HG02884 (cell line): ENCODE measurements around the gene CRY2.
A peak's percentile ranks its signal among the peaks of the same experiment; 100 is the strongest.
"Not testable (repeated sequence)": the region's sequence is repeated elsewhere in the genome, so short reads cannot be mapped to it uniquely, and the experiment has no call there.

Experiments used
- ATAC-seq: cut with Tn5 transposase; IDR thresholded peaks from one replicate; pipeline ENCODE4 v1.9.1; 2021; ENCODE audit warnings: mild to moderate bottlenecking, moderate library complexity; ENCODE audit not compliant: unreplicated experiment

Gene CRY2

DNA sequence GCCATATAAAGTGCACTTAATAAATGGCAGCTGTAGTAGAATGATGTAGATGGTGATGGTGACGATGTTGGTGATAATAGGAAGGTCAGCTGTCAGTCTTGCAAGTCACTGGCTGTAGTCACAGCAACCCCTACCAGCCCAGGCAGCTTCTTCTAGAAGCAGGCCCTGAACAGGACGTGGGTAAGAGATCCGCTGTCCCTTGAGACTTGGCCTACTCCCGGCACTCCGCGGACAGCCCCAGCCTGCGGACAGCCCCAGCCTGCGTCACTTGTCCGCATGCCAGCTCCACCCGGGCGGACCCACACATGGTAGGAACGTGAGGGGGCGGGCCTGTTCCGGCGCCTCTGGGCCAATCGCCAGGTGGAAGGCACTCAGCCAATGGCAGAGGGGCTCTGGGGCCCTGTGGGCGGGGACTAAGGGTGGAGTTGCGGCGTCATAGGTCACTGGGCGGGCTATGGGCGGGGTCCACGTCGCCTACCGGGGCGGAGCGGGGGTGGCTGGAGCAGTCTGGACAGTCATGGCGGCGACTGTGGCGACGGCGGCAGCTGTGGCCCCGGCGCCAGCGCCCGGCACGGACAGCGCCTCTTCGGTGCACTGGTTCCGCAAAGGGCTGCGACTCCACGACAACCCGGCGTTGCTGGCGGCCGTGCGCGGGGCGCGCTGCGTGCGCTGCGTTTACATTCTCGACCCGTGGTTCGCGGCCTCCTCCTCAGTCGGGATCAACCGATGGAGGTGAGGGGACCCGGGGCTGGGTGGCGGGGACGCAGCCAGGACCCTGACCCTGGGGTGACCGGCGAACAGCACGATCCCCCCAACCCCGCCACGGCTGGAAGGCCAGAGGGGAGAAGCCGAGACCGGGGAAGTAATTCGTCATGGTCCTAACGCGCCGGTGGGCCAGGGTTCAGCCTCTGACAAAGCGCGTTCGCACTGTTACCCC lies at the start of gene CRY2:
Gene CRY2 (plus strand): TSS at position 502 of the 937 bp plus-strand sequence. CDS start 16 bp downstream, at position 518.
- peak; percentile 87 for ATAC-seq

DNA sequence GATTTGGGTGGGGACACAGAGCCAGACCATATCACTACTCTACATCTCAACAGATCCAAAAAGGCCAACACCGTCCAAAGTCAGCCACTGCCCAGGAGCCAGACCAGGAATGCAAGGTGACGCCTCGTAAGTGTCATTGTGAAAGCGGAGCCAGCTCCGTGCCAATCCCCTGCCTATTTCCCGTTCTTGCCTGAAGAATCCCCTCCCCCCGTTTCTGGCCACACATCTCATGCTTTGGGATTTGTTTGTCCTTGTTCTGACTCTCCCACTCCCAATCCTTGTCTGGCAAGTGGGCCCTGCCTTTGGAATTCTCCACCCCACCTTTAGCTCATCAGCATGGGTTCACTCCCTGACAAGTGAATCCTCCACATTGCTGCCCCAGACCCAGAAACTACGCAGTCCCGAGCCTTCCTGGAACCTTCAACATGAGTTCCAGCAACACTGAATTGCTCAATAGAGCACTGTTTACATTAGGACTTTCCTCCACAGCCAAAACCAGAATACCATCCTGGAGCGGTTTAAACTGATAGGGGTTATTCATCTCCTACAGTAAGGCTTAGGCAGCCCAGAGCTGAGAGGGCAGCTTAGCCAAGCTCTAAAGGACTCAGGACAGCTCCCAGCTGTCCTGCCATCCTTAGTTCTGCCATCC lies 48.4 kb upstream of the CRY2 start:
- no peak for ATAC-seq

DNA sequence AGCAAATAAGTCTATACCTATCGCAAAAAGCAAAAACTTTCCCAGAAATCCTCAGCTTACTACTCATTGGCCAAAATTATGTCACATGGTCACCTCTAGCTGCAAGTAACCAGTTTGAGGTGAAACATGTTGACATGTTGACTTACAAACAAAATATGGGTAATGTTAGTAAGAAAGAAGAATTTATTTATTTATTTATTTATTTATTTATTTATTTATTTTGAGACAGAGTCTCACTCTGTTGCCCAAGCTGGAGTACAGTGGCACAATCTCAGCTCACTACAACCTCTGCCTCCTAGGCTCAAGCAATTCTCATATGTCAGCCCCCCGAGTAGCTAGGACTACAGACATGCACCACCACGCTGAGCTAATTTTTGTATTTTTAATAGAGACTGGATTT lies 47.7 kb upstream of the CRY2 start:
- ATAC-seq: no peak

DNA sequence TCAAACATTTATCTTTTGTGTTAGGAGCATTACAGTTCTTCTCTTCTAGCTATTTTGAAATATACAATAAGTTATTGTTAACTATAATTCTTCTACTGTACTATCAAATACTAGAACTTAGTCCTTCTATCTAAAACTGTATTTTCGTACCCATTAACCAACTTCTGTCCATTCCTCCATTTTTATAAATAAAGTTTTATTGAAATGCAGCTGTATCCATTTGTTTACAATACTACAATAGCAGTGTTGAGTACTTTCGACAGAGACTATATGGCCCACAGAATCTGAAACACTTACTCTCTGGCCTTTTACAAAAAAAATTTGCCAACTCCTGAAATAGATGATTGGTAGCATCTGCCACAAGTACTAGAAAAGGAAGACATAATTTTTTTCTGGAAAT lies 47.0 kb upstream of the CRY2 start:
- no peak for ATAC-seq

DNA sequence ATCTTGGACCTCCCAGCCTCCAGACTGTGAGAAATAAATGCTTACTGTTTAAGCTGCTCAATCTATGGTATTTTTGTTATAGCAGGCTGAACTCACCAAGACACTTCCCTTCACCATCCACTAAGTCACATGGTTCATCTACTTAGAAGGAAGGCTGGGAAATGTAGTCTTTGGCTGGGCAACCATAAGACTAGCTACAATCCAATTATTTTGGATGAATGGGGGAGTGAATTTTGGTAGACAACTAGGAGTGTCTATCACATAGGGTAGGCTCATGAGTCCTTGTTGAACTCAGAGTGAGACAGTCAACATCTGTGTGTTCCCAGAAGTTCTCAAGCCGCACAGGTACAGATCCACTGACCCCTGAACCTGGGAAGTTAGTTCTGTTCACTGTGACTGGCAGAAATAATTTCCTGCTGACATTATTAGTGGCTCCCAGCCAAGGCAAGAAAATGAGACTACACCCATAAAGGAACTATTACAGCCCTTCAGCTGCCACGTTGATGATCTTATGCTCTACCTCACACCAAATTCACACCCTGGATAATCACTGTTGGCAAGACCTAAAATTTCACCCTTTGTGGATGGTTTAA lies 45.5 kb upstream of the CRY2 start:
- ATAC-seq: no peak

DNA sequence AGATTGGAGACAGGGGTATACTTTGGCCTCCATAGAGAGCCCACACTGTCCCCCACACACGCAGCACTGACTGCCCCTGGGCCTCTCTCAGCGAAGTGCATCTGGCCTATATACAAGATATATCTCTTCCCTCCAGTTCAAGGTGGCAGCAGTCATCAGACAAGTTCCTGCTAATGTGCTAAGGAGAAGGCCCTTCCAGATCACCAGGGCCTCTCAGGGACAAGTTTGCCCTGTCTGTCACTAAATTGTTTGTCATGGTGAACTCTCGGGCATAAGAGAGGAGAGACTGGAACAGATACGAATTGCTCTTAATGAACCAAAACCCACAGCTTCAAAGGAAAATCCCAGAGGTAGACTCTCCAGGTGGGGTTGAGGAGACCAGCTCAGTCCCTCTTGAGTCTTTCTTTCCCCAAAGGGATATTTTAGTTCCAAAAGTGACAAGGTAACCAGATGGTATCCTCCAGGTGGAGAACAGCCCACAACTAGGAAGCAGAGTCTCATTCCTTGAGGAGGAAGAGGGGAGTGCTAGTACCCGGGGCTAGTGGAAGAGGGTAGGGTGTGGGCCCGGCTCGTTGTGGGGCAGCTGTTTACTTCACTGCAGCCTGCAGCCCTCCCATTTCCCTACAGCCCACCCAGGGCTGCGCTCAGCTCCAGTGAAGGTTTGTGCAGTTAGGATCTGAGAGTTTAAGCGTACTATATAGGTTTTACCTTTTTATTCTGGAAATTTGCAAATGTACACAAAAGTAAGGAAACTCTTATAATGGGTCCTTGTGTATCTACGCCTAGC lies 44.6 kb upstream of the CRY2 start:
- ATAC-seq: no peak

DNA sequence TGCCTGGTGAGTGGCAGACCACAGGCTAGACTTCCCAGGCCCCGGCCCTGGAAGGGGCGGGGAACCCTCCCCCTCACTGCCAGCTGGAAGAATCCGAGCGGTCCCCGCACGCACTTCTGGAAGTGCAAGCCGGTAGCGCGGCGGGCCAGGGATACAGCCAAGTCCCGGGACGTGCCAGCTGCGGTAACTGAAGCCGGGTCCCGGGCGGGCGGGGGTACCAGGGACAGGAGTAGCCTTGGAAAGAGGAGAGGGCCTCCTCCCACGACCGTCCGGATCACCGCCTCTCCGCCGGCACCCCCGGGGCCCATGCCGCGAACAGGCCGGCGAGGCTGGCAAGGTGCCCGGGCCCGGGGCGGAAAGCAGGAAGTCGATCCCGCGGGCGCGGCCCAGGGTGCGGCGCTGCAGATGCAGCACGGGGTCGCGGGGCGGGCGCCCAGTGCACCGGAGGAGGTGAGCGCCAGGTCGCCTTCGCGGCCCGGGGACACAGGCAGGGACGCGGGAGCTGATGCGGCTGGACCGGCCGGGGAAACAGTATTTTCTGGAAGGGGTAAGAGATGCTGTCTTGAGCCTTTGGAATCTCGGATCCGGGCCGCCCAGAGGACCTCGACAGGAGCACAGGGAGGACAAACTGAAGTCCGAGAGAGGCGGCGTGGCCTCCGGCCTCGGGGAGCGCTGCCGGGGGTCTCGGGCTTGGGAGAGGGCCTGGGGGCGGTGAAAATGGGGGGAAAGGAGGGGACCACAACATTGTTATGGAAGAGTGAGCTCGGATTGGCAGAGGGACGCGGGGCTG lies 43.1 kb upstream of the CRY2 start:
- ATAC-seq: no peak

DNA sequence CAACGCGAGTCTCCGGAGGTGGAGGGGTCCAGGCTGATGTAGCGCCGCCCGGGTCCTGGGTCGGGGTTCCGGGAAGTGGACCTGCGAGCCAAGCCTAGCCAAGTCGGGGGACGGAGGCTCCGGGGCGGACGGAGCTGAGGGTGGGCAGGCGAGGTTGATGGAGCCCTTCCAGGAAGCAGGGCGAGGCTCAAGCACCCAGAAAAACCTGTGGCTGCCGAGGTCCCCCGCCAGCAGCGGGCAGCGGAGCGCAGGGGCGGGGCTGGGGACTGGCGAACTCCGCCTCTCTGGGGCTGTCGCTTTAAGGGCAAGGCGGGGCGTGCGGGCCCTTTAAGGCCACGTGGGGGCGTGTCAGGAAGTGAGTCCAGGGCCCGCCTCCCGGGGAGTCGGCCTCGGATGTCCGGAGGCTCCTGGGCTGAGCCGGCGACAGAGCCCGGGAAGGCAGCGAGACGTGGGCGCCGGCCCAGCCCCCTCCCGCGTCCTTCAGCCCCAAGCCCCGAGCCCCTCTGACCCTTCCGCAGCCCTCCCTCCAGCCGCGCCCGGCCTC lies 42.4 kb upstream of the CRY2 start, which contains the start of gene SLC35C1:
Gene SLC35C1 (plus strand): TSS at position 389 of the 544 bp plus-strand sequence. CDS start 653 bp downstream, outside the sequence.
- peak; percentile 95 for ATAC-seq

DNA sequence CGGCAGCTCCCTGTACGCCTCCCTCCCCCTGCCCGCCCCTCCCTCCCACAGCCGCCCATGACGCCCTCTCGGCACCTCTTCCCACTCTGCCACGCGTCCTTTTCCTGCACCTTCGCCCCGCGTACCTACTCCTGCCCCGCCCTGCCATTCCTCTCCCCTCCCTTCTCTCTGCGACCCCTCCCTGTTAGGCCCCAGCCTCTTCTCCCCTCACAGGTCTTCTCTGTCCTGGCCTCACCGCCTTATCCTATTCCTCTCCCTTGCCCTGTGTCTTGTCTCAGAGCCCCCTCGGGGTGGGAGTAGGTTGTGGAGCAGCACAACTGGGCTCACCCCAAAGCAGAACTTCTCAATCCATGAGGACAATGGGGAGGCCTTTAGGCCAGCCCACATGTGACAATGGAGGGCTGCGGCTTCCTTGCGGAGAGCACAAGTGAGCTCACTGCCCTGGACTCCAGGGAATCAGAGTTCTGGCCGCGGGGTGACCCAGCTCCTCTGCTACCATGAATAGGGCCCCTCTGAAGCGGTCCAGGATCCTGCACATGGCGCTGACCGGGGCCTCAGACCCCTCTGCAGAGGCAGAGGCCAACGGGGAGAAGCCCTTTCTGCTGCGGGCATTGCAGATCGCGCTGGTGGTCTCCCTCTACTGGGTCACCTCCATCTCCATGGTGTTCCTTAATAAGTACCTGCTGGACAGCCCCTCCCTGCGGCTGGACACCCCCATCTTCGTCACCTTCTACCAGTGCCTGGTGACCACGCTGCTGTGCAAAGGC lies 41.8 kb upstream of the CRY2 start:
- peak; percentile 26 for ATAC-seq

DNA sequence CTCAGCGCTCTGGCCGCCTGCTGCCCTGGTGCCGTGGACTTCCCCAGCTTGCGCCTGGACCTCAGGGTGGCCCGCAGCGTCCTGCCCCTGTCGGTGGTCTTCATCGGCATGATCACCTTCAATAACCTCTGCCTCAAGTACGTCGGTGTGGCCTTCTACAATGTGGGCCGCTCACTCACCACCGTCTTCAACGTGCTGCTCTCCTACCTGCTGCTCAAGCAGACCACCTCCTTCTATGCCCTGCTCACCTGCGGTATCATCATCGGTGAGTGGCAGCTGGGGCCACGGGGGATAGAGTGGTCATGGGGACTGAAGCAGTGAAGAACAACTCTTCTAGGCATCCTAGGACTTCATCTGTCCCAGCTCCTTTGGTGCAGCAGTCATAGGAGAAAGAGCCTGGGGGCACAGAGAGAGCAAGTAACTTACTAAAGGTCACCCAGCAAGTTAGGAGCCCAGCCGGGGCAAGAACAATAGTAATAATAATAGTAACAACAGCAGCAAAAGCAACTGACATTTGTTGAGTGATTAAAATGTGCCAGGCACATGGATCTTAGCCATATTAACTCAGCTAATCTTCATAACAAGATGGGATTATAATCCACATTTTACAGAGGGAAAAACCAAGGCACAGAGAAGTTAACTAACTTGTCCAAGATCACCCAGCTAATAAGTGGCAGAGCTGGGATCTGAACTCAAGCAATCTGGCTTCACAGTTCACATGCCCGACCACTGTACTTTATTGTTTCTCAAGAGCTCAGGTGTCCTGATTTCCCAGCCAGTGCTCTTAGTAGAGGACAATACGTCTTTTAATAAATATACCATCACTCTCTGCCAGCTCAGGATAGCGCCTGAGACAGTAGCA lies 41.0 kb upstream of the CRY2 start:
- ATAC-seq: no peak

DNA sequence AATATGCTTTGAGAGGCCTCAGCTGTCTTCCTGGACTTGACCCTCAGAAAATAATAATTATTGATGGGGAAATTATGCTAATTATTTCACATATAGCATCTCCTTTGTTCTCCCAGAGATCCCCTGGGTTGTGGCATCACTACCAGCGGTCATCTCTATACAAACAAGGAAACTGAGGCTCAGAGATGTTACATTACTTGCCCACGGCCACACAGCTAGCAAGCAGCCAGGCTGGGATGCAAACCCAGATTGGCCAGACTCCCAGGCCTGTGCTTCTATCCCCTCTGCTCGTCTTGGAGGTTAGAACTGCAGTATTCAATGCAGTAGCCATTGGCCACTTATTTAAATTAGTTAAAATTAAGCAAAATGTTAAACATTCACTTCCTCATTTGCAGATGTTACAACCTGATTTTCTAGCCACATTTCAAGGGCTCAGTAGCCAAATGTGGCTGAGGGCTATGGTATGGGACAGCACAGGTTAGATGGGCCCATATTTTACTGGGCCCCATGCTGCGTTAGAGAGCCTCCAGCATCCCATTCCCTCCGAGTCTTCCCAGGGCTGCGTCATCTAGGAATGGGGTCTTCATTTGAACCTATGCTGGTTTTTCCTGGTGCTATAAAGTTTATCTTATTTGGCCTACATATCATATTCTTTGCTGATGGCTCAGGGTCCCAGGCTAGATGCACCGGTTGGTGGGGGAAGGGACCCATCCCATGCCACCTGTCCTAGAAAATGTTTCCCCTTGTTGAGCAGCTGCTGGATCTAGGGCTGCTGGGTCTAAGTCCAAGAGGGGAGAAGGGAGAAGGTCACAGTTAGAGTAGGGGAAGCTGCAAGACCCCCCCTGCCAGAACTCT lies 40.1 kb upstream of the CRY2 start:
- no peak for ATAC-seq

DNA sequence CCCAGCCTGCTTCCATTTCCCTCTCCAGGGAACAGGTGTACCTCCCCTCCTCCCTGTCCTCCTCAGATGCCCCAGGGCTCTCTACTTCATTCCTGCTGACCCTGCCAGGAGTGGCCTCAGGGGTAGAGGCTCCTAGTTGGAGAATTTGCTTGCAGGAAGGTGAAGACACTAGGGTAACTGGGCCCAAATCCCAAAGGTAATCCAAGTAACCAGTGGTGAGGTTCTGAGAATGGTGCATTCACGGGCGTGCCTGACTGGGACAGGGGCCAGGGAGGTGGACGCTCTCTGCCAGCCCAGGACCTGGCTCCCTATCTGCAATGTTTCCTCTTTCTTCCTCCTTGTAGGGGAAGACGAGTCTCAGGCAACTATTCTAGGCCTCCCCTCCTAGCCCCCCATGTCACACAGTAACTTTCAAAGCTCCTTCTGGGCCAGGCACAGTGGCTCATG lies 39.5 kb upstream of the CRY2 start:
- no peak for ATAC-seq

DNA sequence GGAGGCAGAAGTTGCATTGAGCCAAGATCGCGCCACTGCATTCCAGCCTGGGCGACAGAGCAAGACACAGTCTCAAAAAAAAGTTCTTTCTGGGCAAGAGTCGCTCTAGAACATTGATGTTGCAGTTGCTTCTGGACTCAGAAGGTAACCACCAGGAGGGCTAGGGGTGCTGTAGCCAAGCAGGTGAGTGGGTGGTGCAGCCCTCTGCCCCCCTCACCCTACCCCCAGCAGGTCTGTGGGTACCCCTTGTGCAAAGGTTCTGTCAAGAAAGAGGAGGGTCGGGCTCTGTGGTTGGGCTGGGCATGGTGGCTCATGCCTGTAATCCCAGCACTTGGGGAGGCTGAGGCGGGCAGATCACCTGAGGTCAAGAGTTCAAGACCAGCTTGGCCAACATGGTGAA lies 38.8 kb upstream of the CRY2 start:
- not testable (repeated sequence) for ATAC-seq

DNA sequence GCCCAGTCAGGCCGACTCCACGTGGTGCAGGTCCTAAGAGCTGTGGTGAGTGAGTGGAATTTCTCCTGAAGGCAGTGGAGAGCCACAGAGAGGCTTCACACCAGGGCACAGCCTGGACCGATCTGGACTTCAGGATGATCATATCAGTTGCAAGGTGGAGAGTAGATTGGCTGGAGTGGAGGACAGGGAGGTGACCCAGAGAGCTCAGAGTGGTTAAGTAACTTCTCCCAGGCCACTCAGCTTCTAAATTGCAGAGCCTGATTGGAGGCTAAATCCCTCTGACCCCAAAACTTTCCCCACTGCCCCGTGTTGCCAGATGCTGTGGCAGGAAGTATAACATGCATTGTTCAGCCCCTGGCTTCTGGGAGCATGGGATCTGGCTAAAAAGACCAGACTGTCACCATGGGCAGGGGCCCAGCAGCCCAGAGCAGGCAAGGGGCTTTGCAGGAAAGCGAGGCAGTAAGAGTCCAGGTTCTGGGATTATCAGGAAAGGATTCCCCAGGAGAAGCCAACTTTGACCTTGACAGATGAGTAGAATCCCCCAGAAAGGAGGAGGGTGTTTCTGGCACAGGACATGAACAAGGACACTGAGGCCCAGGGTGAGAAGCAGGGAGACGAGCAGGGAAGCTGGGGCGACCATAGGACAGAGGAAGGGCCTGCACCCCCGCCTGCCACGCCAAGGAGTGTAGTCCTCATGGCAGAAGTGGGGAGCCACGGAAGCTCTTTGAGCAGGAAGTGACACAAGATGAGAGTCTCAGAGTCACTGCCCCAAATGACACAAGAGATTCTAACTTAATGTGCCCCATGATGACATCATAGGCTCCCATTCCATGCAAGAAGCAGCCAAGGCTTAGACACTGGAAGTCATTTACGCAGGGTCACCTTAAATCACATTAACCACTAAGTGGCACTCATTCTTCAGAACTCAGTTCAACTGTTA lies 37.5 kb upstream of the CRY2 start:
- no peak for ATAC-seq

DNA sequence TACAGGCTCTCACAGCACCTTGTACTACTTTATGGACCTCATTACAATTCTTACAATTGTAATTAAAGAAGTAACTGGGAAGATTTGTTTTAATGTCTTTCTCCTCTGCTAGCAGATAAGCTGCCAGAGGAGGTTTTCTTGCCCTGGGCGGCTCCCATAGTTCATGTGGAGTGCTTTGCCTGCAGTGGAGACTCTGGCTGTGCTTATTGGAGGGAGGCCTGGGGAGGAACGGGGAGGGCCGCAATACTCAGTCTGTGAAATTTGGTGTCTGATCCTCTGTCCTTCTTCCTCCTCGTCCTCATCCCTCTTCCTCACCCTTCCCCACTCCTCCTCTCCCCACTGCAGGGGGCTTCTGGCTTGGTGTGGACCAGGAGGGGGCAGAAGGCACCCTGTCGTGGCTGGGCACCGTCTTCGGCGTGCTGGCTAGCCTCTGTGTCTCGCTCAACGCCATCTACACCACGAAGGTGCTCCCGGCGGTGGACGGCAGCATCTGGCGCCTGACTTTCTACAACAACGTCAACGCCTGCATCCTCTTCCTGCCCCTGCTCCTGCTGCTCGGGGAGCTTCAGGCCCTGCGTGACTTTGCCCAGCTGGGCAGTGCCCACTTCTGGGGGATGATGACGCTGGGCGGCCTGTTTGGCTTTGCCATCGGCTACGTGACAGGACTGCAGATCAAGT lies 36.7 kb upstream of the CRY2 start:
- ATAC-seq: no peak

DNA sequence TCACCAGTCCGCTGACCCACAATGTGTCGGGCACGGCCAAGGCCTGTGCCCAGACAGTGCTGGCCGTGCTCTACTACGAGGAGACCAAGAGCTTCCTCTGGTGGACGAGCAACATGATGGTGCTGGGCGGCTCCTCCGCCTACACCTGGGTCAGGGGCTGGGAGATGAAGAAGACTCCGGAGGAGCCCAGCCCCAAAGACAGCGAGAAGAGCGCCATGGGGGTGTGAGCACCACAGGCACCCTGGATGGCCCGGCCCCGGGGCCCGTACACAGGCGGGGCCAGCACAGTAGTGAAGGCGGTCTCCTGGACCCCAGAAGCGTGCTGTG lies 36.2 kb upstream of the CRY2 start:
- ATAC-seq: no peak
